Gastrocnemius medialis (tissue), 4 donors: ENCODE measurements around the gene TNK1.

Experiments
- POLR2A ChIP-seq, 2 donors: fragments of 450-650 bp; IDR thresholded peaks; one replicate each; pipeline ENCODE4 v1.6.1; 2017; ENCODE audit warnings: antibody characterized with exemption in 2 of 2, mild to moderate bottlenecking in 2 of 2, moderate library complexity in 2 of 2
- TF ChIP-seq, protein P1 (sequence below), 5 experiments: fragments of 450-650 bp in 3 of 5; fragments of 200-600 bp in 2 of 5; sonication (generic) in 2 of 5; IDR thresholded peaks in 4 of 5; conservative IDR thresholded peaks in 1 of 5; 1 replicate in 4 of 5; 2 replicates in 1 of 5; pipeline ENCODE4 v1.5.1; 2016 to 2019; ENCODE audit warnings: antibody characterized with exemption in 5 of 5, mild to moderate bottlenecking in 3 of 5, moderate library complexity in 3 of 5

DNA sequence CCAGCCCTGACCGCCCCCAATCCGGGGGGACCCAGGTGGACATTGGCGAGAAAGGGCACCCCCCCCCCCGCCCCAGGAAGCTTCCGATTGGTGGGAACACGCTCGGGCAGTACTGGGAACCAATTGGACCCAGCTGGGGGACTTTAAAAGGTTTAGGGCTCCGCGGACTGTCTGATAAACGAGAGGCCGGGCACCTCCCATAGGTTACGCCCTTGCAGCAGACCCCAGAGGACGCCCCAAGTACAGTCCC is 22.8 kb downstream of the TNK1 start:
- TF ChIP-seq, protein P1, sequence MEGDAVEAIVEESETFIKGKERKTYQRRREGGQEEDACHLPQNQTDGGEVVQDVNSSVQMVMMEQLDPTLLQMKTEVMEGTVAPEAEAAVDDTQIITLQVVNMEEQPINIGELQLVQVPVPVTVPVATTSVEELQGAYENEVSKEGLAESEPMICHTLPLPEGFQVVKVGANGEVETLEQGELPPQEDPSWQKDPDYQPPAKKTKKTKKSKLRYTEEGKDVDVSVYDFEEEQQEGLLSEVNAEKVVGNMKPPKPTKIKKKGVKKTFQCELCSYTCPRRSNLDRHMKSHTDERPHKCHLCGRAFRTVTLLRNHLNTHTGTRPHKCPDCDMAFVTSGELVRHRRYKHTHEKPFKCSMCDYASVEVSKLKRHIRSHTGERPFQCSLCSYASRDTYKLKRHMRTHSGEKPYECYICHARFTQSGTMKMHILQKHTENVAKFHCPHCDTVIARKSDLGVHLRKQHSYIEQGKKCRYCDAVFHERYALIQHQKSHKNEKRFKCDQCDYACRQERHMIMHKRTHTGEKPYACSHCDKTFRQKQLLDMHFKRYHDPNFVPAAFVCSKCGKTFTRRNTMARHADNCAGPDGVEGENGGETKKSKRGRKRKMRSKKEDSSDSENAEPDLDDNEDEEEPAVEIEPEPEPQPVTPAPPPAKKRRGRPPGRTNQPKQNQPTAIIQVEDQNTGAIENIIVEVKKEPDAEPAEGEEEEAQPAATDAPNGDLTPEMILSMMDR (IDR thresholded peaks at IDR 0.05 in 4 of 5, conservative IDR thresholded peaks at IDR 0.05 in 1 of 5) = no peak
- TF ChIP-seq POLR2A (IDR thresholded peaks at IDR 0.05) = no peak
